HG03521 (cell line): Measurements from ENCODE around the gene CELSR3.
A peak's percentile ranks its signal among the peaks of the same experiment; 100 is the strongest.

Experiments
- ATAC-seq: cut with Tn5 transposase; IDR thresholded peaks from one replicate; pipeline ENCODE4 v1.9.1; 2021; ENCODE audit warnings: mild to moderate bottlenecking, moderate library complexity; ENCODE audit not compliant: unreplicated experiment

The CELSR3 gene

GRCh38 chr3:48609088-48610005 lies 53.3 kb downstream of the CELSR3 start, which contains the start of gene UQCRC1:
TSS of gene UQCRC1 (minus strand) at chr3:48609646. CDS start at chr3:48609620, 26 bp downstream.
- peak; percentile 96 for ATAC-seq

DNA sequence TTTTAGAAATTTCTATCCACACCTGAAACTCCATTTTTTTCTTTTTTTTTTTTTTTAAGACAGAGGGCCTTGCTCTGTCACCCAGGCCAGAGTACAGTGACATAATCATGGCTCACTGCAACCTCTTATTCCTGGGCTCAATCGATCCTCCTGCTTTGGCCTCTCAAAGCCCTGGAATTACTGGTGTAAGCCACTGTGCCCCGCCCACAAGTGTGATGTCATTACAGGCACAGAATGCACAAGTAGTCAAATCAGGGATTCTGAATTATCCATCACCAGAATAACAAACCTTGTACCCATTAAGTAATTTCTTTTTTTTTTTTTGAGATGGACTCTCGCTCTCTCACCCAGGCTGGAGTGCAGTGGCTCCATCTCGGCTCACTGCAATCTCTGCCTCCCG lies 55.2 kb downstream of the CELSR3 start:
- ATAC-seq: no peak

DNA sequence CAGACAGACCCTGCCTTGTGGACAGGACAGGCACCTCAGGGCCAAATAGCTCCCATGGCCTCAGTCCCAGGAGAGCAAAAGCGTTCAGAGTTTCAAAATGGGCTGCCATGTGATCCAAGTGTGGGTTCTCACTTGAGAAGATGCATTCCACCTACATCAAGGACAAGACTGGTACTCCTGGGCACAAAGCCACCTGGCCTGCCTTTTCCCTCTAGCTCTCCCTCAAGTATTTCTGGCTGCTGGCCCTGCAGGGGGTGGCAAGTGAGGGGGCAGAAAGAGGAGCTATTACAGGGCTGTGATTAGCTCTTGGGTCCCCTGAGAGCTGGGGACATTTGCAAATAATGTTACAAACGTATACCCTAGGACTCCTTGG lies 61.1 kb downstream of the CELSR3 start:
- ATAC-seq: no peak

DNA sequence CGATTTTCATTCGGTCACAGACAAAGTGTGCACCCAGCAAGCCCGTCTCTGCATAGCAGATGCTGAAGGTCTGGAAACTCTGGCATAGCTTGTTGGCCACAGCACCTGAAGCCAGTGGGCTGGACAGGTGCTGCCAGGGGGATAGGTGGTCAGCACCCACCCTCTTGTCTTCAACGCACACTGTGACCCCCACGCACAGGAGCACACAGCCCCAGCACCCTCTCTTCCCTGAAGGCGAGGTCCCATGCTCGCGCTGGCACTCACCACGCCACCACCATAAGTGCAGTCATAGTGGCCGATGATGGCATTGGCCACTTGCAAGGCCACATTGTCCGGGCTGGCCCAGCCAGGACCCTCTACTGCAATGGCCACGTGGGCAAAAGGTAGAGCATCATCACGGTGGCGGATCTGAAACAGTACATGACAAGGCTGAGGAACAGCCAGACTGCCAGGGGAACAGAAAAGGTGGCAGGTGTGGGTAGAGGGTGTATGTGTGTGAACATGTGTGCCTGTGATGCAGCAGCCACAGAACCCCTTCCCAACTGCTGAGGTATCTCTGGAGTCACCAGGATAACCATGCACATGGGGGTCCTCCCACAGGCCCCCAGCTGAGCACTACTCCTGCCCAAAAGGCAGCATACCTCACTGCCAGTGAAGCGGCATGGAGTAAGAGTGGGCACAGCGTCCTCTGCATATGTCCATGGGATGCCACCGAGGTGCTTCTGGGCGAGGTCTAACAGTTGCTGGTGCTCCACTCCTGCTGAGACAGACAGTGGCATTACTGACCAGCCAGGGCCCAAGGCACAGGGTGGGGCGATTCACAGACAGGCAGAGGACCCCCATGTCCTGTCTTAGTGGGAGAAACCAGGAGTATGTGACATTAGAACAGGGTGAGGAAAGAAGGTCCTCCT lies 61.7 kb downstream of the CELSR3 start:
- no peak for ATAC-seq

GRCh38 chr3:48599509-48600285 lies 63.0 kb downstream of the CELSR3 start:
- no peak for ATAC-seq

DNA sequence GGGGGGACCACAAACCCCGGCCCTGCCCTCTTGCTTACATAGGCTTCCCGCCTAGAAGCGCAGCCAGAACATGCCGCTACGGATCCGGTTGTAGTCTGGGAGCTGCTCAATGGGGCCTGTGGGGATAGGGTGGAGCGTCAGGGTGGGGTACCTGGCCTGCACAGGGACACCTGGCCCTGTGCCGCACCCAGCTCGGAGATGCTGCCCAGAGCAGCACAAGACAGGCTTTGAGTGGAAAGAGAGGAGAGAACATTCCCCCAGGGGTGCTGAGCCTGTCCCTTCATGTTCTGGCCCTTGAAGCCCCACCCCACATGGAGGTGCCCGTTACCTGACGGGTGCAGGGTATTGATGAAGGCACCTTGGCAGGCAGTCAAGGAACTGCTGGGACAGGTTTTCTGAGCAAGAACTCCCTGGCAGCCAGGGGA lies 63.6 kb downstream of the CELSR3 start:
- ATAC-seq: no peak

- ATAC-seq: no peak
These were observed 64.2 kb downstream of the CELSR3 start for GRCh38 chr3:48598323-48599076.

GRCh38 chr3:48597408-48597800 lies 65.3 kb downstream of the CELSR3 start:
- ATAC-seq: no peak

DNA sequence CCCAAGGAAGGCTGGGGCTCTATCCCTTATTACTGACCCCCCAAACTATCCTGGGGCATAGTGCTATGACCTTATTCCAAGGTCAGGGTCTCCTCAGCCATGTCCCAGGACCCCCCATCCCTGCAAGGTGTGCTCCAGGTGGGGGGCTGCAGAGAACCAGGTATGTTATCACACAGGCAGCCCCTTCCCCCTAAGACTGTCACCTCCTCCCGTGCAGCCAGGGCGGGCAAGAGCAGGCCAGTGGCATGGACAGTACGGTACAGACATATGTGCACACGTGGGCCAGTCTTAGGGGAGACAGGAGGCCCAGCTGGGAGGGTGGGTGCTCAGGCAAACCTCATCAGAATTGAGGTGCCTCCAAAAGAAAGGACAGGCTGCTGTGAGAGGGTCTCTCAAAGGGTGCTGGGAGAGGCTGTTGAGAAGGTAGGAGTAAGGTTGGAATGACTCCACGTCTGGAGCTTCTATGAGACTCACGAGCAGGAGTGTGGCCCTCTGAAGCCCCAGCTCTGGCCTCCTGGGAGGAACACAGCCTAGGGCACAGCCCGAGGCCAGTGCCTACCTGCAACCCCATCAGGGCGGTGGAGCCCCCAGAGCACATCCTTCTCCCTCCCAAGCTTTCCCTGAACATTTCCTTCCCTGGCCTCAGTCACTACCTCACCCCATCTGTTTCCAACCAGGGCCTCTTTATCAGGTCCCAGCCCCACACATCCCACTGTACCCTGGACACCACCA lies 65.8 kb downstream of the CELSR3 start:
- no peak for ATAC-seq

- ATAC-seq: no peak
These were observed 66.5 kb downstream of the CELSR3 start for GRCh38 chr3:48596157-48596556.

DNA sequence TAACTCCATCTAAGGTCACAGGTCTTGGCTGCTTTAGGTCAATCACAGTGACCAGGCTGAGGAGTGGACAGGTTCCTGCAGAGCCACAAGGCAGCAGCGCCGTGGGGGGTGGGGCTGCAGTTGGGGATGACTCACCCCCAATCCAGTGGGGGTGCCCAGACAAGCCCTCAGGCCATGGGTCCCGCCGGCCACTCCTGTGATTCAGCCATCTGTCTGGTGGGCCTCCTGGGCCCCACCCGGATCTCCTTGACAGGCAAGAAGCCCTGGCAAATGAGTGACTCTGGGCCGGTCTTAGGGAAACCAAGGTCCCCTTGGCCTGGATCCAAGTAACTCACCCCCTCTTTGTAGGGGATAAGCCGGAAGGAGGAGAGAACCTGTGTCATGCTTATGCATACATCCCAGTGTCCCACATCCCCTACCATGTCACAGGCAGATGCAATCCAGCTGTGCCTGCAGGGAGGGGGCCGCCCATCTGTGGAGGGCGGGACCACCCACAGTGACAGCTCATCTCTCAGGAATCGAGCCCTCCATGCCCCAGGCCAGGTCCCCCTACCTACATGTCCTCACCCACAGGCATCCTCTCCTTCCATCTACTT lies 67.1 kb downstream of the CELSR3 start:
- ATAC-seq: no peak

DNA sequence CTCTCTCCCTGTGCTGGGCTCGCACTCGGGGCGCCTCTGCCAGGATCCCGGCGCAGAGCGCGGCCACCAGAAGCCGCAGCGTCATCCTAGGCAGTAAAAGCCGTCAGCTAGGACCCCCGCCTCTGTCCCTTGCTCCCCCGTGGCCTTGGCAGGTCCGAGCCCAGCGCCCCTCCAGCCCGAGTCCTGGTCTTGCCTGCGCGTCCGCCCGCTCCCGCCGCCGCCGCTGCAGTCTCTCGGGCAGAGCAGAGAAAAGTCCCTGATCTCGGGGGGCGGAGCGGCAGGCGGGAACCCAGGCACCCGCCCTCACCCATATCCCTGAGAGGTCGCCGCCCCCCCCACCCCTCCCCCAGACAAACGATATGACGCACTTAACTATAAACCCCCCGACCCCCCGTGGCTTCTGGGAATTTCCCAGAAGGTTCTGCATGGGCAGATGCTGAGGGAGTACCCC lies 67.6 kb downstream of the CELSR3 start, which contains the start of gene COL7A1:
Gene COL7A1, minus strand, starts transcription at position 255 of the 451 bp plus-strand sequence. Its CDS starts 170 bp downstream, at position 85.
- ATAC-seq: no peak

DNA sequence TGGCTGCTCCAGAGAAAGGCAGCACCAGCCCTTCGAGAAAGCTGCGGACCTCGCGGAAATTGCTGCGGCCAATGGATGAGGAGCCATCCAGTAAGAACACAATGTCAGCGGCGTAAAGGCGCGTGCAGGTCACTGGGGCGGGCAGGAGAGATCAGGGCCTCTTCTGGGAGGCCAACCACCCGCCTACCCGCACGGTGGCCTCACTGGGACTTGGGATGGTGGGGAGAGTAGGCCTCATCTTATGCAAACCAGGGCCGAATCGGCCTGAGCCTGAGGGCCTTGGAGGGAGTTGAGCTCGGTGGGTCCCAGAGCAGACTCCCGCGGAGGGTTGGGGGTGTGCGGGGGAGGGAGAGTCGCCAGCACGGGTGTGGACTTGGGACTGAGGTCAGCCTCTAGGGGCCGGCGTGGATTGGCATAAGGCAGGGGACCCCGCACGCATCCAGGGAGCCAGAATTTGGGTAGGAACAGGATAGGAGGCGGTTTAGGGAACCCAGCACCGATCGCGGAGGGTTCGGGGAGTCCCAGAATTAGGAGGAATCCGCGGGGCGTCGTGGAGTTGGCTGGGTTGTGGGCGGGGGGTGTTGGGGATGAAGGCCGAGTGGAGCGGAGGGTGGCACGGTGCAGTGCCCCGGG lies 68.2 kb downstream of the CELSR3 start:
- ATAC-seq: no peak

- ATAC-seq: no peak
These were observed 69.3 kb downstream of the CELSR3 start for GRCh38 chr3:48593337-48593736.

- ATAC-seq: no peak
These were observed 70.1 kb downstream of the CELSR3 start for GRCh38 chr3:48592519-48593087.

DNA sequence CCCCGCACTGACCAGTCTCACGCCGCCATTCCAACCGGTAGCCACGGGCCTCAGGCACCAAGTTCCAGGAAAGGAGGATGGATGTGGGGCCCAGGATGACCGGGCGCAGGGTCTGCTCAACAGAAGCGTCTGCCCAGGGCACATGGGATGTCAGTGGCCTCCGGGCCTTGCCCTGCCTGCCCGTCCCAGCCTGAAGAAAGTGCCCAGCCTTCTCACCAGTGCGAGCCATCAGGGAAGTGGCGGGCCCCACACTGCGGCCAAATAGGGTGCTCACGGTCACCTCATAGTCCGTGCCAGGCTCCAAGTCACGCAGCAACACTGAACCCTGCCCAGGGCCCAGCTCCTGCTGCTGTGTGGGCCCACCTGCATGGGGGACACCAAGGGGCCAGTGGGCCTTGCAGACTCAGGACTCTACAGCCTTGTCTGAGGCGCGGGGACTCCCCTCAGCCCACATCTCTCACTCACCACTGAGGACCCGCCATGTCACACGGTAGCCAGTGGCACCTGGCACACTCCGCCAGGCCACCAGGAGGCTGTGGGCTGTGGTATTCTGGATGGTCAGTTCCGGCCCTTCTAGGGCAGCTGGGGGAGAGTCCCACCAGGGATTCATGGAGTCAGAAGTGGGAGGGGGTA lies 70.7 kb downstream of the CELSR3 start:
- ATAC-seq: no peak

GRCh38 chr3:48591436-48591835 lies 71.2 kb downstream of the CELSR3 start:
- ATAC-seq: no peak

DNA sequence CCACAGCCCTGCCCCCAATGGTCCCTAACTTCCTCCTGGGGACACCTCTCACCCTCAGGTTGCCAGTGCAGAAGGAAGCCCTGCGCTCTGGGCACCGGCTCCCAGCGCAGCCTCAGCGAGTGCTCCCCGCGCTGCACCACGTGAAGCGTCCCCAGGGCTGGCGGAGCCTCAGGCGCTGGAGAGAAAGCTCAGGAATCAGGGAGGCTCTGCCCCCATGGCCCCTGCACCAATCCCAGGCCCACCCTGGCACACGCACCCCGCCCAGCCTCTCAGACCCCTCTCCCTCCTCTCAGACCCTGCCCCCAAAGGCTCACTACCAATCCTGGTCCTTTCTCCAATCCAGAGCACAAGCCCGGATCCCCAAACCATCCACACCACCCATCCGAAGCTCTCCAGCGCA lies 74.5 kb downstream of the CELSR3 start:
- ATAC-seq: no peak
